Muscle of arm (tissue), 12 donors: ENCODE measurements around the gene SMG5. TPM values are rescaled to one million over a fixed set of nuclear protein-coding genes. Genes with fewer than 3 reads are reported as not detected.

Experiments
- DNase-seq: peaks from one replicate; pipeline ENCODE4 v3.0.0-alpha.2; 2013
- polyA plus RNA-seq, 12 donors: library from polyadenylated mRNA; unstranded; fragments of 120-200 nt; gene quantifications; one replicate each; pipeline ENCODE4 v1.2.1, GENCODE V29; 2013; ENCODE audit not compliant: insufficient read length in 12 of 12

SMG5 gene
- polyA plus RNA-seq, 12 donors = 38.6 to 55.8 (median 48.6) TPM; not detected in 1

DNA sequence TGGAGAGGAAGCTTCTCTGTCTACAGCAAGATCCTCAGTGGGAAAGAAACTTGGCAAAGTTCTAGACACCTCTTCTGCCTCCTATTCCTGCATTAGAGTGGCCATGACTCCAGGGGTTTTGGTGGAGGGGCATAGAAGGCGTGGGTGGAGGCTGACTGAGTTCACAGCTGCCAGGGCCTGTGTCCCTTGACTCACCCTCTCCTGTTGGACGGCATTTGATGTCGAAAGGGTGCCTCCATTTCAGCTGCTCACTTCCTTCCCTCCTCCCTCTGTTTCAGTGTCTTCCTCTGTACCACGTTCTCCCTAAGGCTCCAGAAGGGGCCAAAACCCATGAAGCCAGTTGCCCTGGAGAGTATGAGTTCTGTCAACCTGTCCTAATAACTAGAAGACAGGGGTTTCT is 2.1 kb upstream of the SMG5 start:
- no peak for DNase-seq

GRCh38 chr1:156284112-156284511 is 1.5 kb upstream of the SMG5 start, which contains the start of gene TMEM79:
Gene TMEM79, plus strand, starts transcription at chr1:156284325. Its CDS starts 902 bp downstream, at chr1:156285227.
- DNase-seq = no peak

DNA sequence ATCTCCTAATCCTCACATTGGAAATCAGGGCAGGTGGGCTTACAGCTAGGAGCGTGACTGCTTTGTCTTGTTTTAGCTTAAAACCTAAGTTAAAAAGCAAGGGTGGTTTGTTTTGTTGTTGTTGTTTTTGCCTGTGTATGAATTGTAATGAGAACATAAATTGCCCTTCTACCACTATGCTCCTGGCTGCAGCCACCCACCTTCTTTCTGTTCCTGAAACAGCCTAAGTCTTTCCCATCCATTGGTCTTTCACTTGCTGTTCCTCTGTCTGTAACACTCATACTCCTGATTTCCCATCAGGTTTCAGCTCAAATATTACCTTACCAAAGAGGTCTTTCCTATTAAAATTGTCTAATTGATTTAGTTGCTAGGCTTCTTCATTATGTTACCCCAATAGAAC is 896 bp upstream of the SMG5 start:
- no peak for DNase-seq

DNA sequence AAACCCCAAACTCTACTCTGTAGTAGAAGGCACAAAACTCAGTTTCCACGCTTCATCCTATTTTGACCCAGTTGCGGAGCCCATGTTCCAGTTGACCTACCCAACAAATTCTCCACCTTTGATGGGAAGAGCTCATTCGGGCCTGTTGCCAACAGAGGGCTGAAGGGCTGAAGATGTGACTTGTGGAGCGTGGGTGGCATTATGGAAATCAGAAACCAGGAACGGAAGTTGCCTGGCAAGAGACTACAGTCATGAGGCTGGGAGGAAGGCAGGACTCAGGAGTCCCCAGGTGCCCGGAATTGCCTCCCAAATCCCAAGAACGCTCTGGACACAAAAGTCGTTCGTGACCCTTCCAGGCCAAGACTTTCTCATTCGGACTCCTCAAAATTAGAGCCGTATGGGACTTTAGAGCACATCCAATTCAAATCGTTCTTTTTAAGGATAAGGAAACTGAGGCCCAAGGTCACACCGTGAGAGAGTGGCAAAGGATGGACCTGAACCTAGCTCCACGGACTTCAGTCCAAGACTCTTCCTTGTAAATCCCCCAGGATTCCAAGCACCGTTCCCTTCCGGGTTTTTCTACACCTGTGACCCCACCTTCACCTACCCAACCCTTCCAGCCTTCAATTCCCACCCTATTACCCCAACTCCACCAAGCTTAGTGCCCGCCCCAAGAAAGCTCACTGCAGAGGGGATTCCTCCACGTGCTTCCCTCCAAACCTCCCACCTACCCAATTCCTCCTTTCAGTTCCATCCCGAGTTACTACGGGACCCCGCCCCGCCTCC is 739 bp downstream of the SMG5 start:
- no peak for DNase-seq

DNA sequence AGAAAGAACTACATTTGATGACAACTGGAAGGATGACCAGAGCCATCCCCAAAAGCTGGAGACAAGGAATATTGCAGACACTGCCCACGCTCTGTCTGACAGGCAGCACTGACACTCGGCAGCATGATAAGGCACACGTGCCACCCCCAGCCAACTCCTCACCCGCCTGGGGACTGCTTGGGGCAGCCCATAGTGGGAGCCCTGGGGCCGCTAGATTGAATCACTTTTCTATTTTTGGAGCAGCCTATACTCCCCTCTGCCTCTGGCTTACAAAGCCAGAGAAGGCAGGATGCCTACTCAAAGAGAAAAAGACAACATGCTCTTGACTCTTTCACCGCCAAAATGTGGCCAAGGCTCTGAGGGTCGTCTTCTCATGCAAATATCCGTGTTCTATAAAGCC is 1.3 kb downstream of the SMG5 start:
- no peak for DNase-seq

DNA sequence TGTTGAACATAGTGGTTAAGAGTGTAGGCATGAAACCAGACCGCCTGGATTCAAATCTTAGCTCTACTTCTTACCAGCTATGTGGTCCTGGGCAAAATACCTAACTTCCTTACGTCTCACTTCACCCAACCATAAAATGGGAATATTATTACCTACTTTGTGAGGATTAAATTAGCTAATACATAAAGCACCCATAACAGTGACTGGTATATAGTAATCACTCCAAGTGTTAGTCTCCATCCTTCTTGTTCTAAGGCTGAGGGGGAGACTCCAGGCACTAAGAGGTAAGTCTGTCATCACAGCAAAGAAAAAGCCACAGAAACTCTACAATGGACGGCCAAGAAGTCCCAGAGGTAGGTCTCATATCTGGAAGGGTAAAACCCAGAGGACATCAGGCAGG is 2.8 kb downstream of the SMG5 start:
- DNase-seq = no peak

GRCh38 chr1:156276966-156277381 is 5.7 kb downstream of the SMG5 start:
- DNase-seq = no peak

GRCh38 chr1:156276532-156276931 is 6.1 kb downstream of the SMG5 start:
- no peak for DNase-seq

DNA sequence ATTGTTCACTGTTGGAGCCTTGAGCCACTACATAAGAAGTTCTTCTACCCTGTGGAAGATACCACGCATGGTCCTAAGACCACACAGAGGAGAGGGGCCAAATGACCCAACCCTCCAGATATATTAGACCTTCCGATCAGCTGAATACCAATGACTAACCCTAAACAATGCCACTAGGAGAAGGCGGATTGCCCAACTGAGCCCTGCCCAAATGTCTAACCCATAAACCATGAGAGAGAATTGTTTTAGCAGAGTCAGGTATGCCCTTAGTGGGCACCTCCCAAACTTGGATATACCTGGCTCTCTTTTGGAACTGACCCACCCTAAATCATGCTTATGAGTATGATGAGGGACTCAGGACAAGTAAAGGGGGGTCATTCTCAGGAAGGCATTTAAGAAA is 12.3 kb downstream of the SMG5 start:
- DNase-seq = no peak

DNA sequence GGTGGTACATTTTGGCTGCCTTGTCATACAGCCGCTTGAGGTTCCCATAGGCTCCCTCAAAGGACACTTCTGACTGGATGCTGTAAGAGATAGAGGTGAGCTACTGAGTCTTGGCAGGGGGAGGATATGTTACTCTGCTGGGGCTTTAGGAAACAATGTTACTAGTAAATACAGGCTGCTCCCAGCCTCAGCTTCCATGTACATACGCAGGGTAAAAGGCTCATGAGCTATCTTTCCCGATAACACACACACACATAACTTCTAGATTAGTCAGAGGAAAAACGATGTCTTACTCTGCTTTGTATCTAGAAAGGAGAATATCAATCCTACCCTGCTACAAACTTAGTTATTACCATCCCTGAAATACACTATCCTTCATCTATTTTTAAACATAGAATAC is 14.3 kb downstream of the SMG5 start:
- no peak for DNase-seq

- DNase-seq = no peak
Observed at GRCh38 chr1:156266051-156266450, 16.6 kb downstream of the SMG5 start.

DNA sequence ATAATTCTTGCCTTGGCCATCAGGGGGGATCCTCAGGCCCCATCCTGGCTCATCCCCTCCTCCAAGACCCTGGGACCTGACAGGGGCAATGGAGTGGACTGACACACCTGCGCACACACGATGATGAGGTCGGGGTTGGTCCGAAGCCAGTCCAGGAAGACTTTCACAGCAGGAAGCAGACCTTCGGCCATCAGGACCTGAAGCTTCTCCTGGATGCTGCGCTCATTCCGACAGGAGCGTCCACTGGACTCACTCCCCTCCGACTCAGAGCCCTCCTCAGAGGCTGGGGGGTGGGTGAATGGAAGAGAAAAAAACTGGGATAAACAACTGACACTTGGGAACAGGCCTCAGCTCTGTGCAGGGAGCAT is 19.4 kb downstream of the SMG5 start:
- no peak for DNase-seq

DNA sequence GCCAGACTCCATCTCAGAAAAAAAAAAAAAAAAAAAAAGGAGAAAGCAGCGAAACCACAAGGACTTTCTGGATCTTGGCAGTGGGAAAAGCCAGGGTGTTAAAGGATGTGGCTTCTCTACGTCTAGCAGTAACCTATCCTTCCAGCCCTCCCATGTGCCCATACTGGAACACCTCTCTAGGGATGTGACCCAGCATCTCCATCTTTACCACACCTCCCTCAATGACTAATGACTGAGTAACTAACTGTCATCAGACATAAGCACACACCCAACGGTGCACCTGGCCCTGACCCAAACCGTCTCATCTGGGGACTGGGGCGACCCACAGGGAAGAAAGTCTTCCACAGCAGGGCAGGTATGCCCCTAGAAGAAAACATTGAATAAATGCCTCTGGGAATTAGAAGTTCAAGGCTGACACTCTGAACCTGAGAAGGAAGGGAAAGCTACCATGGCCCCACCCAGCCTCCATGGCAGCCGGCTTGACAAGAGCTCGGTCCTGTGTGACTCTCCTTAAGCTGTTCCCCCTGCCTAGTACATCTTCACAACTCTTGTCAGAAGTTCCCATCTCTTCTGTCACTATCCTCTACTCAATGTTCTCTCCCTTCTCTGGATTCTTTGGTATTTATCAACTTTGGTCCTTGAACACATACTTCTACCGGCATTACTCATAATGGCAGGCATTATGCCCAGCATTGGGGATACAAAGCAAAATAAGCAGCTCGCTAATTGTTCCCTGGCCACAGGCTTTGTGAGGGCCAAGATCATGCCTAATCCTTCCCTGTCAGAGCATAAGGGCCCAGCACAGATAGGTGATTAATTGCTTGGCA is 20.0 kb downstream of the SMG5 start:
- DNase-seq = no peak

- DNase-seq = no peak
Observed at GRCh38 chr1:156260896-156261295, 21.7 kb downstream of the SMG5 start.

DNA sequence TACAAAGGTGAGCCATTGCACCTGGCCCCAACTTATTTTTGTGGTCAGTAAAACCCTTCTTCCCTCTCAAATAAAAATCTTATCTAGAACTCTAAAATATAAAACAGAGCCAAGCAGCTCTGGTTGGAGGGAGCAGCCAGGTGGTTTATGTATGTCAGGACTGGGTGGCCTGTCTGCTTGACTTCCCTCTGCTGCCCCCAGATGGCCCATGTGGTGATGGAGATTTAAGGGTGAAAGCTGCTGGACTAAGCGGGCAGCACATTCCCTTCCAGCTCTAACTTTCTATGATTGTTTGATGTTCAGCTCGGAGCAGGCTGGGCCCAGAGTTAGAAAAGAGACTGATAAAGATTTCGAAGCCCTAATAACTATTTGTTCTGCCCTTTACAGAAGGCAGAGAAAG is 22.8 kb downstream of the SMG5 start:
- no peak for DNase-seq

- DNase-seq = no peak
Observed at GRCh38 chr1:156258859-156259258, 23.8 kb downstream of the SMG5 start.

DNA sequence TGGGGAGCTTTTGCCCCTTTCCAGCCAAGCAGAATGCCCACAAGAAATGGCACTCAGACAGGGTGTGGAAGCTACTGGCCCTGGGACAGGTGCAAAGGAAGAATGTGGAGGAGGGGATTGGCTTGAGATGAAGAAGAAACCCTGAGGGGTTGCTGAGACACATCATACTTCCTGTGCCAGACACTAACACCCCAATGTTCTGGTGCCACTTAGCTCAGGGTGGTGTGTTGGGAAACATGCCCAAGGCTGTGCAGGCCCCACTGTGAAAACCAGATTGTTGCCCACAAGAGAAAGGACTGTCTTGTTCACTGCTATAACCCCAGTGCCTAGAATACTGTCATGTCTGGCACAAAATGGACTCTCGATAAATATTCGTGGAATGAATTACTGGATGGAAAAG is 24.9 kb downstream of the SMG5 start:
- no peak for DNase-seq

GRCh38 chr1:156253634-156254033 is 29.0 kb downstream of the SMG5 start:
- DNase-seq = no peak

GRCh38 chr1:156251527-156251926 is 31.1 kb downstream of the SMG5 start:
- DNase-seq = no peak

DNA sequence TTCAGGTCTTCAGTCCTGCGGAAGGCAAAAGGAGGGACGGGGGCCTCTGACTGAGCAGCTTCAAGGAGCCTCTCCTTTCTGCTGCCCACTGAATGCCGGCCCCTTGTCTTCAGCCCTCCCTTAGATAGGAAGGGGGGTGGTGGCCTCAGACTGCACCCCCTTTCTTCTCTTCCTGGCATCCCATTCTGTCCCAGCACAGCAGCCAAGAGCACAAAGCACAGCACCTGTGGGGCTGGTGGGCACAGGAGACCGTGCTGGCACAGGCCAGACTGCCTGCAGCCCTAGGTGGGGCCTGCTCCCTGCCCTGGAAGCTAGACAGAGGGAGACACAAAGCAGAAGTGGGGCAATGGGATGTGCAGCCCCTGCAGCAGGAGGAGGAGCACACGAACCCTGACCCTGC is 33.0 kb downstream of the SMG5 start:
- no peak for DNase-seq

GRCh38 chr1:156248323-156248683 is 34.3 kb downstream of the SMG5 start:
- no peak for DNase-seq

- DNase-seq = no peak
Observed at GRCh38 chr1:156247460-156248322, 34.9 kb downstream of the SMG5 start, which contains the start of gene PAQR6. Gene PAQR6, minus strand, starts transcription at chr1:156248056. Its CDS starts 1,325 bp downstream, at chr1:156246731.
